ENCODE measurements around the gene VSX1.

The VSX1 gene

DNA sequence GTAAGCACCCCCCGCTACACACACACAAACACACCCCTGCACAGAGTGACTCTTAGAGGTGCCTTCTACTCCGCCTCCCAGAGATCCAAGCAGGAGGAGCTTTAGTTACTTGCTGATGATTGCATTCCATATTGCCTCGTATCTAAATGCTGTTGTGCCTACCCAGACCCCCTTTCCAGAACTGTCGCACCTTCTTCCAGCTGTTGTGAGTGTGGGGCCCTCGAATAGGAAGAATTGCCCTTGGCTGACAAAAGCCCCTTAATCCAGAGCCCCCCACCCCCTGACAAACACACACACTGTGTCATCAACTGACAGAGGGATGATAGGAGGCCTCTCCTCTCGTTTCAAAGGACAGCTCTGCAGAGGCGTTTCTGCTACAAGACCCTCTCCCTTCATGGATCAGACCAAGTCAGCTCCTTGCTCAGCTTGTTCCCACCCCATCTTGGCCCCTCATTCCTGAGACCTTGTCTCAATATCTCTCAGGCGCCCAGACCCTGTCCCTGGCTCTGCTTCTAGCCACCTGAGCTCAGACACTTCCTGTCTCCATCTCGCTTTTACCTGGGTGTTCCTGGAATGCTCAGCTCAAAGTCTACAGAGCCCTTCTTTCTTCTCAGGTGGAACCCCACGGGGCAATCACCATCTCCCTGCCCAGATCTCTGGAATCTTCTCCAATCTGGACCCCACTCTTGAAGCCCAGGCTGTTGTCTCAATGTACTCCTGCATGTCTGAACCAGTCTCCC, 4.0 kb upstream of the VSX1 start:
- DNase-seq: no peak

DNA sequence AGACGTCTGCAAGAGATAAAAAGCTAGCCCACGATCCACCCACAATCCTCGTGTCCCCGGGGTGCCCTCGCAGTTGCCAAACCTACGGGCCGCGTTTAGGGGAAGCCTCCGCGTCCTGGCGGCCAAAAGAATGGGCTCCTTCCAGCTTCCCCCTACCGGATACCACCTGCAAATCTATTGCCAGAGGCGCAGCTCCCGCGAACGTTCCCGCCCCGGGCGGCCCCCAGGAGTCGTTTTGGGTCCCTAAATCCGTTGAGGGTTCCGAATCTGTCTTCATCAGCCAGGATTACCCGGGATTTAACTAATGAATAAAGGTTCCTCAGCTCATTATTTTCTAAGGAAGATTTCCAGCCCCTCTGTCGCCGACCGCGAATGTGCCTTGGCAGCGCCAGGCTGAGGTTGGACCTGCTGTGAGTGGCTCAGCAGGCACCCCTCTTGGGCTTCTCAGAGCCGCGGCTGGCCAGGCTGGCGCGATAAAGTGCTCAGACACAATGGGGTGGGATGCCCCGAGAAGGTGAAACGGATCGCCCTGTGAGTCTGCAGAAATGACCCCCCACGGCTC, 2.8 kb upstream of the VSX1 start:
- peak; percentile 25 for DNase-seq

DNA sequence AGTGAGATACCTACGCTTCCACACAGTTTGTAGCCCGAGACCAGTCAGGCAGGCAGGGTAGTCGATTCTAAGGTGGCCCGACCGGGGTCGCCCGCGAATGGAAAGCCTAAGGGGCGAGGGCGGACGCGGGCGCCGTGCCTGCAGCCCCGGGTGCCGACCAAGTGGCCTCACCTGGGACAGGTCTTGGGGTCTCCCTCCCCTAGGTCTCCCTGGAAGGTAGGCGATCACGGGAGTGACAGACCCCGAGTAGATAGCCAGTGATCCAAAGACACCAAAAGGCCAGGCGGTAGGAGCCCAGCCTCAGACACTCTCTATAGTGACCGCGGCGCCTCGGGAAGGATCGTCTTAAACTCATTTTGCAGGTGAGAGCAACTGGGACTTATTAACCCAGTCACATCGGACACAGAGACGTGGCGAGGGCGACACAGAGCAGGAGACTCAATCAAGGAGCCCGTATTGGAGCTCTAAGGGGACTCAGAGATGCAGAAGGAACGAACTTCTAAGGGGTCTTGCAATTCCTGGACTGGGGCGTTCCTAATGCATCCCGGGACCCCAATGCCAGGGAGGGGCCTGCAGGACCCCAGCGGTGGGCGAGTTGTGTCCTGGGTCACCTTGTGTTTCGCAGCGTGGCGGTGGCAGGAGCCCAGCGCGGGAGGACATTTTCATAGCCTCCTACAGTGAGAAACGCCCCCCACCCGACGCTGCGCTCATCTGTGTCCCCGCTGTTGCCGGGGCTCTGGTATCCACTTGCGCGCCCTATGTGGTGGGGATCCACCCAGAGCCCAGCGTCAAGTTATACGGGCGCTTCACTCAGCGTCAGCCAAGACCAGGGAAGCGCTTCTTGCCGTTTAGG, 2.1 kb upstream of the VSX1 start:
- DNase-seq: no peak

DNA sequence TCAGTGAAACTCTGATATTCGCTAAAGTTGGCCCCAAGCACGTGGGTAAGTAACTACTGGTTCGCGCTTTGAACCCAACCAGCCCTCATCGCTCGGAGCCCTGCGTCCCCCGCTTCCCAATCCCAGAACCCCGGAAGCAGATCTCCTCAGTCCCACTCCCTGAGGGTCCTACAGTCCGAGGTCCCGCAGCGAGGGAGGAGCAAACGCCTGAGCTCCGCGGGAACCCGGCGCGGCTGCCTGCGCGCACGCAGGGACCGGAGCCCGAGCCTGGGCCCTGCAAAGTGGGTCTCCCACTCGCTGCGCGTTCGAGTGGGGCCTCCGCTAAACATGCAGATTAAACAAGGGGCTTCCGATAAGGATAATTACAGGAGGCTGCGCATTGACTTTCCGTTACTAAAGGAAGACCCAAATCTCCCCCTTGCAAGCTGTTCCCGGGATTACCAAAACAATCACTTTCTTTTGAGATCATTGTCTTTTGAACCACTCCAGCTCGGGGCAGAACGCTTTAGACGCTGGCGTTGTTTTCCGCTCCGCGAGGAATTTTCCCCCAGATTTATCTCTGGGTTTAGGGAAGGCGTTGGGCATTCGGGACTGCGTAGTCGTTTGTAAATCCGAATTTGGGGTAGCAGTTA, 1.3 kb upstream of the VSX1 start:
- DNase-seq: no peak

GRCh38 chr20:25082498-25082873, 545 bp upstream of the VSX1 start:
- no peak for DNase-seq

DNA sequence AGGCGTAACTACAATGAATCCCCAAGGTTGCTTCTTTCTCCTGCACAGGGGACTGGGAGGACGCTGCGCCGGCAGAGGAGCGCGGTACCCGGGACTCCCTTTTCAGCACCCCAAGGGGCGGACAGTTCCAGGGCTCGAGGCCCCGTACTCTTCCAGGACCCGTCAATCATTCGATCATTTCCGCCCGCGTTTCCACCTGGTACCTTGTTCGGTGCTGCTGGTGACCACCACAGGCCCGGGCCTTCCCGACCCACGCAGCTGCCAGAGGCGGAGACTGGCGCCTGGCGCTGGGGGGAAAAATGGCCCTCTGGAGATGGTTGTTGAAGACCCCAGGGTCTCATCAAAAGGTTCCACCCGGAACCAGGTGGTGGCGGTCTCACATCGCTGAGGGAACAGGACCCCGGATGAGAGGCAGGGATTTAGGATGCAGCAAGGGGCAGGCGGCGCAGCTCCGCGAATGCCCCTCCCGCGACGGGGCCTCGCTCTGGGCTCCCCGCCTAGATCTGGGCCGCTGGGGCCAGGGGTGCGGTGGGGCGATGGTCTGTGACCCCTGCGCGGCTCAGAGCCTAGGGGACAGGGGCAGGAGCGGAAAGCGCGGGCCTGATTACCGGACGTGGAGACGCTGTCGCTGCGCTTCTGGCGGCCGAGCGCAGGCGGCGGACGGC, 744 bp downstream of the VSX1 start:
- peak; percentile 67 for DNase-seq

- DNase-seq: no peak
Observed at GRCh38 chr20:25079171-25079570, 2.8 kb downstream of the VSX1 start.

GRCh38 chr20:25078662-25079061, 3.3 kb downstream of the VSX1 start:
- DNase-seq: no peak

DNA sequence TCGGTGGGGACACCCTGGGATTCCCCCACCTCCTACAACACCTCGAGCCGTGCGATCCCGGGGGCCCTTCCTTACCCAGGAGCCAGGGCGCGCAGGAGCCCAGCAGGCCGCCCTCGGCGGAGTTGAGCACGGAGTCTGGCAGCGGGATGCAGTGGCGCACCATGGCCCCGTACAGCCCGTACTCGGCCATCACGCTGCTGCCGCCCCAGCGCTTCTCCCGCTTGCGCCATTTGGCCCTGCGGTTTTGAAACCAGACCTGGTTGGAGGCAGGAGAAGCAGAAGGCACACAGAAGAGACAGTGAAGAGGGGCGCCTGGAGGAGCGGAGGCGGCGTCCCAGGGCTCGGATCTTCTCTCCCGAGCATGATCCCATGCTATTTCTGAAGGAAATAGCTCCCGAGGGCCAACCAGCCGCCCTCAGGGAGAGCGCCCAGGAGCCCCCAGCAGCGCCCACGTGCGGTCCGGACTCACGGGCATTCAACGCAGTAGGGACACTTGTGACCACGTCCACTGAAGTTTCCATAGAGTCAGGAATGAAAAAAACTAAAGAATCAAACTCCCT, 4.3 kb downstream of the VSX1 start:
- peak; percentile 24 for DNase-seq

DNA sequence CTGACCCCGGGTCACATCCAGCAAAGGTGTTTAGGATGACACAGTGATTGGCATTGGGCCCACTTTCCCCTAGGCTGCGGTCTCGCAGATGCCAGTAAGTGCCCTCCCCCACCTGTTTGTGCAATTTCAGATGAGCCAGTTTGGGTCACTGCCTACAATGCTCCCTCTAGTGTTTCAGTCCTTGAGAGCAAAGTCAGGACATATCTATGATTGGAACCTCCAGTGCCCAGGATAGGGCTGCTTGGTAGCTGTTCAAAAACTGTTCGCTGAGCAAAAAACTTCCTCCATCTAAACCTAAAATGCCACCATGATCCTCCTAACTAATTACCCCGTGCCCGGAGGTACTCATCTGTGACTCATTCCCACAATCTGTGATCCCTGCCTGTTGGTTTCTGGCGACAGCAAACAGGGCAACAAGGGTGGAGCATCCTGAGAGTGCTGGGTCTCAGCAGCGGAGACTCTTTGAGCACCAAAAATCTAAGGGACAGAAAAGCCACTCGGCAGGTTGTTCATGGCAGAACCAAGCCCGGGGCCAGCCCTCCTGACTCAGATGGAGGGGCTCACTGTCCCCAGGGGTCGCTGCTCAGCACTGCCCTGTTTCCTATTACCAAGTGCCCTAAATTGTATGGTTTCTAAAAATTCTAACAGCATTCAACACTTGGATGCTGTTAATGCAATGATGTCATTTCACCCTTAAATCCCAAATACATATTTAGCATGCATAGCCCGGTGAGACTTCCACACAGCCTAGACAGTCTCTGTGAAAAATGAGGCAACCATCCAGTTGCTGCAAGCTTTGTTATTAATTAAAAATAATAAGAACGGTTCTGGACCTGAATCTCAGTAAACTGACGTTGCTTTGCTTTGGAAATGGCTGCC, 5.0 kb downstream of the VSX1 start:
- no peak for DNase-seq

DNA sequence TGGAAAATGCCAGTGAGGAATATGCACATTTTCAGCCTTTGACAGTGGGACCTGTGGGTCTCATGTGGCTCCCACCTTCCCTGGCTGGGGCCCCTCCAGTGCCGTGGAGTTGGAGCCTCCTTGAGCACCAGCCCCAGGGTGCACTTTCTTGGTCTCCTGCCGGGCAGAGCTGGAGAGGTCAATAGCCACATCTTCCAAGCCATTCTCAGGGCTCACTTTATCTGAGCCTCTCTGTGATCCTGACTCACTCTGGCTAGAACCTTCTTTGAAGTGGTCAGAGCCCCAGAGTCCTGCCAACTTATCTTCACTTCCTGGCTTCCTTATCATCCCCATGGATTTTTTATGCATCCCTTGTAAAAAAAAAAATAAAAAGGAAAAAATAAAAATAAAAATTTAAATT, 5.7 kb downstream of the VSX1 start:
- no peak for DNase-seq

- no peak for DNase-seq
Observed at GRCh38 chr20:25073544-25073943, 8.4 kb downstream of the VSX1 start.

- DNase-seq: no peak
Observed at GRCh38 chr20:25072226-25072811, 9.6 kb downstream of the VSX1 start.

GRCh38 chr20:25071734-25072133, 10.2 kb downstream of the VSX1 start:
- no peak for DNase-seq

DNA sequence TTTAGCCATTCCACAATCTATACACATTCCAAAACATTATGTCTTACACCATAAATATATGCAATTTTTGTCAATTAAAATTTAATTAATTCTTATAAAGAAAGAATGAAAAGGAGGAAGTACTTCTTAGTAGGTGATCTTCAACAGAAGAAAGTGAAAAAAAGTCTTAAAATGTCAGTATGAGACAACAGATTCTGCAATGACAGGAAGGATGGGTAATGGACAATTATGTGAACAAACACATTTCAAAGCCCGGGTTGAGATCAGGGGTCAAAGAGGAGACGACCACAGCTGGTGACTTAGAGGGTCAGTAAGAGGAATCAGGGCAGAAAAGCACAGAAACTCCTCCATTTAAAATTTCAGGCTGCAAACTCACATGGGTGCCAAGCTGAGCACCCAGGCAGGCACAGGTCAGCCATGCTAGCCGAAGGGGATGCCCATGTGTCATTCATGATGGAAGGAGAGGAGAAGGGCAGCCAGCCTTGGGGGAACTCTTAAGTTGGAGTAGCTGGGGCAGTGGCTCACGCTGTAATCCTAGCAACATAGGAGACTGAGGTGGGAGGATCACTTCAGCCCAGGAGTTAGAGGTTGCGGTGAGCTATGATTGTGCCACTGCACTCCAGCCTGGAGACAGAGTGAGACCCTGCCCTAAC, 11.0 kb downstream of the VSX1 start:
- no peak for DNase-seq

GRCh38 chr20:25067102-25067987, 14.6 kb downstream of the VSX1 start:
- DNase-seq: no peak

- DNase-seq: no peak
Observed at GRCh38 chr20:25066386-25066785, 15.6 kb downstream of the VSX1 start.

DNA sequence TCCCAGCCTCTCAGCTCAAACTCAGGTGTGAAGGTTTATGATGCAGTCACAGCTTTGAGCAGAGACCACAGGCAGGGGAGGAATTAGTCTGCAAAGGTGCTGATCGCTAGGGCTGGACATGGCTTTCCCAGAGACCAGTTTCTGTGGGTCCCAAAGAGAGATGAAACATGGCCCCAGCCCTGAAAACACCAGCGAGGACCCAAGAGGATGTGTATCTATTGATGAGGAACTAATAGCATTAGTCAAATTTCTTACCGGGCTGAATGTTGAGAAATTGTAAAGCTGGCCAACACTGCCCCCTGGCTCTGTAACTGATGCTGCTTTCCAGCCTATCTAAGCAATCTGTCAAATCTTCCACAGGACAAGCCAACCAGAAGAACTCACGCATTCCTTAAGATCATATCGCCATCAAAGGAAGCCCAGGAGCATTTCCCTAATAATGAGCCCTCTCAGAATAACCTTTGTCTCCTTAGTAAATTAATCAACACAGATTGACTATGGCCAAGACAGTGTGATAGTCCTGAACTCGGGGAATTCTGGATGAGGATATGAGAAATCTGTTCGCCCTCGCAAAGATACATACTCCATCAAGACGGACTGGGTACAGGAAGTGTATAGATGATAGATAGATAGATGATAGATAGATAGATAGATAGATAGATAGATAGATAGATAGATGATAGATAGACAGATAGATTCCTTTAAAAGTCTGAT, 16.2 kb downstream of the VSX1 start:
- peak; percentile 56 for DNase-seq

DNA sequence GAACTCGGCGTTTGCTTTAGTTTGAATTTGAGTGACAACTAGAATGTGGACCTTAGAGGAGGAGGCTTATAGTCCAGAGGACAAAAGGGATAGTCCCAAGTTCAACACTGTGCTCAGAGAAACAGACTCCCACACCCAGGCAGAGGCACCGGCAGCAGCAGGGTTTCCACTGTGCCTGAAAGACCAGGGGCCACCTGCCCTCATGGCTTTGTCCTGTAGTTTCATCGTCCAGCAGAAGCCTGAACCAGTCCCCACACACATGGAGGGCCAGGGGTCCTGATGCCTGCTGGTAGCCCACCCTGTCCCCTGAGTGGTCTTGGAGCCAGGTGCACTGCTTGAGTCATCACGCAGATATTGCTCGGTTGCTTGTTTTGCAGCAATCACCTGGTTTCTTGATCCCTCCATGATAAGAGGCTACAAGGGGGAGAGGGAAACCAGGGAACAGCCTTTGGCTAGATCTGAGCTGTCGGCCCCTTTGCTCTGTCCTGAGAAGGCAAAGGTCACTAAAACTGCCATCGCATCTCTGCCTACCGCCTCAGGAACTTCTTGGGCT, 16.8 kb downstream of the VSX1 start:
- no peak for DNase-seq

Data from stimulated activated CD4-positive, alpha-beta T cell treated with anti-CD3 and anti-CD28 coated beads, Interleukin-15, amount 100 ng/mL, for 24 hours (primary cell).